Liver (tissue), 9 donors: ENCODE data around the gene ZGPAT. TPM values are rescaled to one million over a fixed set of nuclear protein-coding genes. Genes with fewer than 3 reads are reported as not detected.

Experiments used
- DNase-seq: peaks from one replicate; pipeline ENCODE4 v3.0.0-alpha.2; 2017; ENCODE audit warnings: low spot score
- H3K27ac ChIP-seq, 2 donors: one replicate each; pipeline ENCODE4 v1.7.0; 2013; ENCODE audit warnings: inconsistent platforms in 2 of 2, low read length in 2 of 2, control low read depth in 1 of 2, low read depth in 1 of 2, mild to moderate bottlenecking in 1 of 2
- H3K27me3 ChIP-seq, 4 donors: one replicate each; pipeline versions ENCODE4 v1.6.1 to v1.7.0; 2013; ENCODE audit warnings: low read length in 3 of 4, inconsistent platforms in 1 of 4, mild to moderate bottlenecking in 1 of 4, moderate library complexity in 1 of 4; ENCODE audit not compliant: control insufficient read depth in 4 of 4, insufficient read depth in 4 of 4
- H3K36me3 ChIP-seq, 4 donors: one replicate each; pipeline versions ENCODE4 v1.6.1 to v1.7.0; 2013; ENCODE audit warnings: low read length in 3 of 4, mild to moderate bottlenecking in 3 of 4, low read depth in 1 of 4, moderate library complexity in 1 of 4; ENCODE audit not compliant: control insufficient read depth in 4 of 4, insufficient read depth in 3 of 4
- H3K4me1 ChIP-seq, 4 donors: one replicate each; pipeline versions ENCODE4 v1.6.1 to v1.7.0; 2013; ENCODE audit warnings: low read length in 3 of 4, mild to moderate bottlenecking in 3 of 4, moderate library complexity in 1 of 4; ENCODE audit not compliant: control insufficient read depth in 4 of 4, insufficient read depth in 4 of 4
- H3K4me3 ChIP-seq, 3 donors: one replicate each; pipeline versions ENCODE4 v1.6.1 to v1.7.0; 2013; ENCODE audit warnings: low read length in 3 of 3, control low read depth in 1 of 3, low read depth in 1 of 3, mild to moderate bottlenecking in 1 of 3
- H3K9ac ChIP-seq, 2 donors: one replicate each; pipeline ENCODE4 v1.7.0; 2013; ENCODE audit warnings: low read length in 2 of 2, mild to moderate bottlenecking in 2 of 2, moderate library complexity in 2 of 2, control low read depth in 1 of 2, low read depth in 1 of 2
- H3K9me3 ChIP-seq, 4 donors: one replicate each; pipeline versions ENCODE4 v1.6.1 to v1.7.0; 2013; ENCODE audit warnings: low read length in 3 of 4; ENCODE audit not compliant: control insufficient read depth in 4 of 4
- EGR1 ChIP-seq, 2 donors: IDR thresholded peaks; 2 replicates each; pipeline ENCODE4 v1.6.1; 2016 to 2018; ENCODE audit warnings: antibody characterized with exemption in 2 of 2, low read depth in 2 of 2
- FOXA1 ChIP-seq: IDR thresholded peaks from 2 replicates; pipeline ENCODE4 v1.6.1; 2016; ENCODE audit warnings: antibody characterized with exemption
- FOXA2 ChIP-seq: IDR thresholded peaks from 2 replicates; pipeline ENCODE4 v1.6.1; 2016; ENCODE audit warnings: antibody characterized with exemption
- GABPA ChIP-seq, 2 donors: IDR thresholded peaks in 1 of 2; conservative IDR thresholded peaks in 1 of 2; 2 replicates each; pipeline ENCODE4 v1.6.1; 2016; ENCODE audit warnings: antibody characterized with exemption in 2 of 2, mild to moderate bottlenecking in 1 of 2, moderate library complexity in 1 of 2
- HNF4A ChIP-seq, 2 donors: conservative IDR thresholded peaks; 2 replicates each; pipeline ENCODE4 v1.6.1; 2016; ENCODE audit warnings: antibody characterized with exemption in 2 of 2, mild to moderate bottlenecking in 2 of 2
- HNF4G ChIP-seq: IDR thresholded peaks from 2 replicates; pipeline ENCODE4 v1.6.1; 2016; ENCODE audit warnings: antibody characterized with exemption
- JUND ChIP-seq, 2 donors: IDR thresholded peaks; 2 replicates each; pipeline ENCODE4 v1.6.1; 2016; ENCODE audit warnings: antibody characterized with exemption in 2 of 2
- NR2F2 ChIP-seq: IDR thresholded peaks from 2 replicates; pipeline ENCODE4 v1.6.1; 2016; ENCODE audit warnings: antibody characterized with exemption
- RAD21 ChIP-seq, 2 donors: IDR thresholded peaks; 2 replicates each; pipeline ENCODE4 v1.6.1; 2016; ENCODE audit warnings: antibody characterized with exemption in 2 of 2, mild to moderate bottlenecking in 2 of 2
- RXRA ChIP-seq, 2 donors: IDR thresholded peaks; 2 replicates each; pipeline ENCODE4 v1.6.1; 2017 to 2018; ENCODE audit warnings: antibody characterized with exemption in 2 of 2, mild to moderate bottlenecking in 1 of 2
- SP1 ChIP-seq: IDR thresholded peaks from 2 replicates; pipeline ENCODE4 v1.6.1; 2018; ENCODE audit warnings: antibody characterized with exemption, mild to moderate bottlenecking
- TAF1 ChIP-seq: conservative IDR thresholded peaks from 2 replicates; pipeline ENCODE4 v1.6.1; 2016; ENCODE audit warnings: antibody characterized with exemption, mild to moderate bottlenecking
- YY1 ChIP-seq: IDR thresholded peaks from 2 replicates; pipeline ENCODE4 v1.6.1; 2016; ENCODE audit warnings: antibody characterized with exemption, mild to moderate bottlenecking
- WGBS: extraction: QIAGEN DNeasy Blood & Tissue Kit; methylation state at CpG from one replicate; pipeline ENCODE4 v1.1.7; 2013; 5-methylcytosine and 5-hydroxymethylcytosine counted together
- polyA plus RNA-seq, 2 donors: library from polyadenylated mRNA; stranded (reverse) in 1 of 2; unstranded in 1 of 2; fragments of 200-250 nt in 1 of 2; fragments of >200 nt in 1 of 2; fragmentation: Nextera tagmentation in 1 of 2; extraction: Ambion mirVana in 1 of 2; gene quantifications; one replicate each; pipeline versions ENCODE4 v1.2.1 to v1.2.3, GENCODE V29; 2013 to 2015
- total RNA-seq, 2 donors: library from RNA; depleted of rRNA; stranded (reverse); fragments of >200 nt; gene quantifications; one replicate each; pipeline ENCODE4 v1.2.3, GENCODE V29; 2014
- TF ChIP-seq, protein P1 (sequence below): IDR thresholded peaks from 2 replicates; pipeline ENCODE4 v1.6.1; 2016; ENCODE audit warnings: antibody characterized with exemption
- TF ChIP-seq, protein P2 (sequence below): IDR thresholded peaks from 2 replicates; pipeline ENCODE4 v1.6.1; 2016; ENCODE audit warnings: antibody characterized with exemption
- TF ChIP-seq, protein P3 (sequence below): IDR thresholded peaks from 2 replicates; pipeline ENCODE4 v1.6.1; 2016; ENCODE audit warnings: antibody characterized with exemption
- TF ChIP-seq, protein P4 (sequence below): fragments of 150-350 bp; IDR thresholded peaks from 2 replicates; pipeline ENCODE4 v1.5.1; 2017; ENCODE audit warnings: improper control_type of control experiment, low read depth, low read length; ENCODE audit not compliant: missing input control
- TF ChIP-seq, protein P5 (sequence below): IDR thresholded peaks from 2 replicates; pipeline ENCODE4 v1.6.1; 2016; ENCODE audit warnings: antibody characterized with exemption, mild to moderate bottlenecking
- donor health status: healthy.
- donor health status: healthy.
- donor health status: healthy.
- donor health status: healthy.
- donor health status: healthy.

Gene ZGPAT
- total and polyA plus RNA-seq, 4 donors: 10.3 to 90.5 (median 20.5) TPM

- Histone ChIP-seq H3K4me3 (no peak overlapping the region), H3K9me3 (no peaks in the 10 kb centered on the region), H3K9ac (no peak overlapping the region), H3K27ac (no peak overlapping the region), H3K36me3 (no peaks in the 10 kb centered on the region), H3K27me3 (no peaks in the 10 kb centered on the region), H3K4me1 (no peaks in the 10 kb centered on the region)
- no peak for DNase-seq
- 95% methylated on average over 38 of the region's 38 CpGs for WGBS
- no peak for TF ChIP-seq JUND (IDR thresholded peaks at IDR 0.05)
- no peak for TF ChIP-seq NR2F2
- TF ChIP-seq GABPA (IDR thresholded peaks at IDR 0.05 in 1 of 2, conservative IDR thresholded peaks at IDR 0.05 in 1 of 2): no peak
- TF ChIP-seq TAF1: no peak
- TF ChIP-seq, protein P1, sequence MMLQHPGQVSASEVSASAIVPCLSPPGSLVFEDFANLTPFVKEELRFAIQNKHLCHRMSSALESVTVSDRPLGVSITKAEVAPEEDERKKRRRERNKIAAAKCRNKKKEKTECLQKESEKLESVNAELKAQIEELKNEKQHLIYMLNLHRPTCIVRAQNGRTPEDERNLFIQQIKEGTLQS: no peak
- TF ChIP-seq, protein P2, sequence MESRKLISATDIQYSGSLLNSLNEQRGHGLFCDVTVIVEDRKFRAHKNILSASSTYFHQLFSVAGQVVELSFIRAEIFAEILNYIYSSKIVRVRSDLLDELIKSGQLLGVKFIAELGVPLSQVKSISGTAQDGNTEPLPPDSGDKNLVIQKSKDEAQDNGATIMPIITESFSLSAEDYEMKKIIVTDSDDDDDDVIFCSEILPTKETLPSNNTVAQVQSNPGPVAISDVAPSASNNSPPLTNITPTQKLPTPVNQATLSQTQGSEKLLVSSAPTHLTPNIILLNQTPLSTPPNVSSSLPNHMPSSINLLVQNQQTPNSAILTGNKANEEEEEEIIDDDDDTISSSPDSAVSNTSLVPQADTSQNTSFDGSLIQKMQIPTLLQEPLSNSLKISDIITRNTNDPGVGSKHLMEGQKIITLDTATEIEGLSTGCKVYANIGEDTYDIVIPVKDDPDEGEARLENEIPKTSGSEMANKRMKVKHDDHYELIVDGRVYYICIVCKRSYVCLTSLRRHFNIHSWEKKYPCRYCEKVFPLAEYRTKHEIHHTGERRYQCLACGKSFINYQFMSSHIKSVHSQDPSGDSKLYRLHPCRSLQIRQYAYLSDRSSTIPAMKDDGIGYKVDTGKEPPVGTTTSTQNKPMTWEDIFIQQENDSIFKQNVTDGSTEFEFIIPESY: no peak
- TF ChIP-seq, protein P3, sequence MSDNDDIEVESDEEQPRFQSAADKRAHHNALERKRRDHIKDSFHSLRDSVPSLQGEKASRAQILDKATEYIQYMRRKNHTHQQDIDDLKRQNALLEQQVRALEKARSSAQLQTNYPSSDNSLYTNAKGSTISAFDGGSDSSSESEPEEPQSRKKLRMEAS: no peak
- TF ChIP-seq, protein P4, sequence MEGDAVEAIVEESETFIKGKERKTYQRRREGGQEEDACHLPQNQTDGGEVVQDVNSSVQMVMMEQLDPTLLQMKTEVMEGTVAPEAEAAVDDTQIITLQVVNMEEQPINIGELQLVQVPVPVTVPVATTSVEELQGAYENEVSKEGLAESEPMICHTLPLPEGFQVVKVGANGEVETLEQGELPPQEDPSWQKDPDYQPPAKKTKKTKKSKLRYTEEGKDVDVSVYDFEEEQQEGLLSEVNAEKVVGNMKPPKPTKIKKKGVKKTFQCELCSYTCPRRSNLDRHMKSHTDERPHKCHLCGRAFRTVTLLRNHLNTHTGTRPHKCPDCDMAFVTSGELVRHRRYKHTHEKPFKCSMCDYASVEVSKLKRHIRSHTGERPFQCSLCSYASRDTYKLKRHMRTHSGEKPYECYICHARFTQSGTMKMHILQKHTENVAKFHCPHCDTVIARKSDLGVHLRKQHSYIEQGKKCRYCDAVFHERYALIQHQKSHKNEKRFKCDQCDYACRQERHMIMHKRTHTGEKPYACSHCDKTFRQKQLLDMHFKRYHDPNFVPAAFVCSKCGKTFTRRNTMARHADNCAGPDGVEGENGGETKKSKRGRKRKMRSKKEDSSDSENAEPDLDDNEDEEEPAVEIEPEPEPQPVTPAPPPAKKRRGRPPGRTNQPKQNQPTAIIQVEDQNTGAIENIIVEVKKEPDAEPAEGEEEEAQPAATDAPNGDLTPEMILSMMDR: no peak
- no peak for TF ChIP-seq RXRA (IDR thresholded peaks at IDR 0.05)
- TF ChIP-seq SP1: no peak
- no peak for TF ChIP-seq RAD21 (IDR thresholded peaks at IDR 0.05)
- no peak for TF ChIP-seq HNF4G
- TF ChIP-seq YY1: no peak
- TF ChIP-seq HNF4A (conservative IDR thresholded peaks at IDR 0.05): no peak
- TF ChIP-seq EGR1 (IDR thresholded peaks at IDR 0.05; ENCODE audit: low read depth in 2 of 2): no peak
- TF ChIP-seq FOXA2: no peak
- no peak for TF ChIP-seq FOXA1
- TF ChIP-seq, protein P5, sequence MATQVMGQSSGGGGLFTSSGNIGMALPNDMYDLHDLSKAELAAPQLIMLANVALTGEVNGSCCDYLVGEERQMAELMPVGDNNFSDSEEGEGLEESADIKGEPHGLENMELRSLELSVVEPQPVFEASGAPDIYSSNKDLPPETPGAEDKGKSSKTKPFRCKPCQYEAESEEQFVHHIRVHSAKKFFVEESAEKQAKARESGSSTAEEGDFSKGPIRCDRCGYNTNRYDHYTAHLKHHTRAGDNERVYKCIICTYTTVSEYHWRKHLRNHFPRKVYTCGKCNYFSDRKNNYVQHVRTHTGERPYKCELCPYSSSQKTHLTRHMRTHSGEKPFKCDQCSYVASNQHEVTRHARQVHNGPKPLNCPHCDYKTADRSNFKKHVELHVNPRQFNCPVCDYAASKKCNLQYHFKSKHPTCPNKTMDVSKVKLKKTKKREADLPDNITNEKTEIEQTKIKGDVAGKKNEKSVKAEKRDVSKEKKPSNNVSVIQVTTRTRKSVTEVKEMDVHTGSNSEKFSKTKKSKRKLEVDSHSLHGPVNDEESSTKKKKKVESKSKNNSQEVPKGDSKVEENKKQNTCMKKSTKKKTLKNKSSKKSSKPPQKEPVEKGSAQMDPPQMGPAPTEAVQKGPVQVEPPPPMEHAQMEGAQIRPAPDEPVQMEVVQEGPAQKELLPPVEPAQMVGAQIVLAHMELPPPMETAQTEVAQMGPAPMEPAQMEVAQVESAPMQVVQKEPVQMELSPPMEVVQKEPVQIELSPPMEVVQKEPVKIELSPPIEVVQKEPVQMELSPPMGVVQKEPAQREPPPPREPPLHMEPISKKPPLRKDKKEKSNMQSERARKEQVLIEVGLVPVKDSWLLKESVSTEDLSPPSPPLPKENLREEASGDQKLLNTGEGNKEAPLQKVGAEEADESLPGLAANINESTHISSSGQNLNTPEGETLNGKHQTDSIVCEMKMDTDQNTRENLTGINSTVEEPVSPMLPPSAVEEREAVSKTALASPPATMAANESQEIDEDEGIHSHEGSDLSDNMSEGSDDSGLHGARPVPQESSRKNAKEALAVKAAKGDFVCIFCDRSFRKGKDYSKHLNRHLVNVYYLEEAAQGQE: no peak
Observed at GRCh38 chr20:63766695-63767426, 59.0 kb downstream of the ZGPAT start.
